A172 (cell line): ENCODE measurements around the gene GCDH. TPM values are rescaled to one million over a fixed set of nuclear protein-coding genes. Genes with fewer than 3 reads are reported as not detected.
A peak's percentile ranks its signal among the peaks of the same experiment; 100 is the strongest.

Experiments
- DNase-seq: peaks from one replicate; pipeline ENCODE4 v3.0.0-alpha.2; 2015; ENCODE audit warnings: low spot score
- total RNA-seq: library from RNA; depleted of rRNA; stranded (reverse); fragments of >200 nt; shearing (Covaris generic); gene quantifications from 2 replicates; pipeline ENCODE4 v1.2.3, GENCODE V29; 2014; rRNA removed

The GCDH gene
- total RNA-seq, 1 experiment from 2014 or later = 25.8 TPM

- no peak for DNase-seq
Observed at GRCh38 chr19:12939975-12940423, 49.0 kb downstream of the GCDH start.

- DNase-seq = no peak
Observed at GRCh38 chr19:12940897-12941296, 49.9 kb downstream of the GCDH start.

GRCh38 chr19:12943437-12944044 is 52.6 kb downstream of the GCDH start:
- DNase-seq = no peak

- no peak for DNase-seq
Observed at GRCh38 chr19:12944104-12944674, 53.2 kb downstream of the GCDH start.

- peak; percentile 95 for DNase-seq
Observed at GRCh38 chr19:12945479-12946091, 54.6 kb downstream of the GCDH start, which contains the start of gene RAD23A. Gene RAD23A, plus strand, starts transcription at chr19:12945862. Its CDS starts 87 bp downstream, at chr19:12945949.

GRCh38 chr19:12946092-12946721 is 55.2 kb downstream of the GCDH start:
- peak; percentile 63 for DNase-seq

- no peak for DNase-seq
Observed at GRCh38 chr19:12946731-12947496, 56.0 kb downstream of the GCDH start.

- no peak for DNase-seq
Observed at GRCh38 chr19:12947702-12948611, 57.0 kb downstream of the GCDH start.

GRCh38 chr19:12948612-12949362 is 57.8 kb downstream of the GCDH start:
- DNase-seq = no peak

Other genes starting within 250 kb of the GCDH start
- 45.7 and 65.6 TPM in 2 replicates for gene MAN2B1, start 224.4 kb upstream of the GCDH start, total RNA-seq
- 14.9 and 15.1 TPM in 2 replicates for gene WDR83, start 224.4 kb upstream of the GCDH start, total RNA-seq
- gene DHPS, start 209.3 kb upstream of the GCDH start, total RNA-seq = 132 and 170 TPM in 2 replicates
- gene GNG14, start 203.2 kb upstream of the GCDH start, total RNA-seq = not detected in 2 replicates
- 16.7 and 21.8 TPM in 2 replicates for gene FBXW9, start 194.5 kb upstream of the GCDH start, total RNA-seq
- 9.3 and 14.5 TPM in 2 replicates for gene TNPO2, start 167.2 kb upstream of the GCDH start, total RNA-seq
- gene TRIR, start 156.5 kb upstream of the GCDH start, total RNA-seq = 344 and 364 TPM in 2 replicates
- gene GET3, start 153.7 kb upstream of the GCDH start, total RNA-seq = 198 and 212 TPM in 2 replicates
- gene BEST2, start 139.4 kb upstream of the GCDH start, total RNA-seq = not detected in 2 replicates
- gene HOOK2, start 115.6 kb upstream of the GCDH start, total RNA-seq = 10.2 and 20.5 TPM in 2 replicates
- 79.1 and 85.7 TPM in 2 replicates for gene JUNB, start 99.7 kb upstream of the GCDH start, total RNA-seq
- gene PRDX2, start 89.4 kb upstream of the GCDH start, total RNA-seq = not detected in 2 replicates
- gene THSD8, start 89.1 kb upstream of the GCDH start, total RNA-seq = not detected in 2 replicates
- gene RNASEH2A, start 84.6 kb upstream of the GCDH start, total RNA-seq = 88.8 and 89.6 TPM in 2 replicates
- gene RTBDN, start 56.6 kb upstream of the GCDH start, total RNA-seq = 3.4 TPM in 1 of 2 replicates, not detected in the other
- 1.3 and 3.2 TPM in 2 replicates for gene MAST1, start 52.6 kb upstream of the GCDH start, total RNA-seq
- 61.3 and 74.4 TPM in 2 replicates for gene DNASE2, start 9.7 kb upstream of the GCDH start, total RNA-seq
- gene KLF1, start 4.0 kb upstream of the GCDH start, total RNA-seq = not detected in 2 replicates
- gene SYCE2, start 28.1 kb downstream of the GCDH start, total RNA-seq = 0.12 and 0.28 TPM in 2 replicates
- 98.2 and 99.1 TPM in 2 replicates for gene FARSA, start 42.6 kb downstream of the GCDH start, total RNA-seq
- 1,790 and 1,863 TPM in 2 replicates for gene CALR, start 47.4 kb downstream of the GCDH start, total RNA-seq
- 180 and 185 TPM in 2 replicates for gene RAD23A, start 54.7 kb downstream of the GCDH start, total RNA-seq
- 64.2 and 82.8 TPM in 2 replicates for gene GADD45GIP1, start 66.1 kb downstream of the GCDH start, total RNA-seq
- gene DAND5, start 78.4 kb downstream of the GCDH start, total RNA-seq = 0.10 and 0.36 TPM in 2 replicates
- gene NFIX, start 104.3 kb downstream of the GCDH start, total RNA-seq = 17.0 and 25.7 TPM in 2 replicates
- not detected in 2 replicates for gene LYL1, start 211.7 kb downstream of the GCDH start, total RNA-seq
- 46.7 and 49.1 TPM in 2 replicates for gene TRMT1, start 225.6 kb downstream of the GCDH start, total RNA-seq
- 85.9 and 101 TPM in 2 replicates for gene NACC1, start 227.1 kb downstream of the GCDH start, total RNA-seq